CD4-positive, CD25-positive, alpha-beta regulatory T cell (primary cell): ENCODE results near the gene GFM2. TPM values are rescaled to one million over a fixed set of nuclear protein-coding genes. Genes with fewer than 3 reads are reported as not detected.
"Not testable (repeated sequence)": the region's sequence is repeated elsewhere in the genome, so short reads cannot be mapped to it uniquely, and the experiment has no call there.

ENCODE experiments used
- ATAC-seq, 2 donors: fragments of 150-1000 bp; cut with Tn5 transposase; one replicate each; pipeline ENCODE4 v1.10.0; 2021; ENCODE audit warnings: low read depth in 2 of 2, moderate number of reproducible peaks in 2 of 2, moderate library complexity in 1 of 2
- DNase-seq, 3 donors: peaks; one replicate each; pipeline versions ENCODE4 v3.0.0 to v3.0.0-alpha.2; 2012 to 2022; ENCODE audit warnings: mixed read lengths in 1 of 3
- H3K27ac ChIP-seq: one replicate; pipeline ENCODE4 v1.7.0; 2013; ENCODE audit warnings: mild to moderate bottlenecking, low read length; ENCODE audit not compliant: insufficient read depth, poor library complexity, severe bottlenecking
- H3K27me3 ChIP-seq: one replicate; pipeline ENCODE4 v1.7.0; 2013; ENCODE audit warnings: low read length; ENCODE audit not compliant: control insufficient read depth, insufficient read depth
- H3K36me3 ChIP-seq: one replicate; pipeline ENCODE4 v1.7.0; 2013; ENCODE audit warnings: mild to moderate bottlenecking, low read length, moderate library complexity; ENCODE audit not compliant: control insufficient read depth, insufficient read depth
- H3K4me1 ChIP-seq: 2 replicates; pipeline ENCODE4 v1.7.0; 2013; ENCODE audit warnings: mild to moderate bottlenecking, low read length; ENCODE audit not compliant: insufficient read depth, control insufficient read depth, poor library complexity, severe bottlenecking
- H3K4me3 ChIP-seq: one replicate; pipeline ENCODE4 v1.7.0; 2013; ENCODE audit warnings: low read depth, mild to moderate bottlenecking, low read length, moderate library complexity
- H3K9me3 ChIP-seq, 2 experiments: 1 replicate in 1 of 2; 2 replicates in 1 of 2; pipeline ENCODE4 v1.7.0; 2013; ENCODE audit warnings: low read length in 2 of 2, mild to moderate bottlenecking in 1 of 2, moderate library complexity in 1 of 2; ENCODE audit not compliant: control insufficient read depth in 2 of 2
- H3K27ac Mint-ChIP-seq, 3 donors: one replicate each; pipeline ENCODE4 v1.8.0; 2020 to 2022; ENCODE audit warnings: mild to moderate bottlenecking in 3 of 3, mixed read lengths in 3 of 3, moderate library complexity in 2 of 3
- H3K27me3 Mint-ChIP-seq: one replicate; pipeline ENCODE4 v1.8.0; 2022; ENCODE audit warnings: mild to moderate bottlenecking, mixed read lengths
- H3K36me3 Mint-ChIP-seq: one replicate; pipeline ENCODE4 v1.8.0; 2020; ENCODE audit warnings: mixed read lengths
- H3K4me1 Mint-ChIP-seq, 4 donors: one replicate each; pipeline ENCODE4 v1.8.0; 2020 to 2022; ENCODE audit warnings: mixed read lengths in 4 of 4, mild to moderate bottlenecking in 1 of 4
- H3K4me3 Mint-ChIP-seq, 4 donors: one replicate each; pipeline ENCODE4 v1.8.0; 2020 to 2022; ENCODE audit warnings: mild to moderate bottlenecking in 4 of 4, mixed read lengths in 4 of 4, moderate library complexity in 3 of 4
- H3K9me3 Mint-ChIP-seq, 7 donors: one replicate each; pipeline ENCODE4 v1.8.0; 2020 to 2022; ENCODE audit warnings: mixed read lengths in 7 of 7, mild to moderate bottlenecking in 3 of 7, moderate library complexity in 2 of 7
- polyA plus RNA-seq, 4 donors: library from polyadenylated mRNA; unstranded; fragments of 300-500 nt; fragmentation: Illumina TruSeq; gene quantifications; one replicate each; pipeline ENCODE4 v1.2.3, GENCODE V29; 2021
- total RNA-seq: library from RNA; stranded (reverse); gene quantifications from one replicate; pipeline ENCODE4 v1.2.3, GENCODE V29; 2022

The GFM2 gene
- total and polyA plus RNA-seq, 5 donors from 2014 or later, result 6.9 to 20.1 (median 10.0) TPM

GRCh38 chr5:74678123-74678522, 88.8 kb downstream of the GFM2 start:
- not testable (repeated sequence) for H3K9me3 ChIP-seq, H3K36me3 Mint-ChIP-seq, H3K4me3 Mint-ChIP-seq, H3K4me1 Mint-ChIP-seq, H3K36me3 ChIP-seq, ATAC-seq, H3K9me3 Mint-ChIP-seq, H3K4me1 ChIP-seq, H3K4me3 ChIP-seq, DNase-seq, H3K27ac Mint-ChIP-seq, H3K27ac ChIP-seq
- peaks cover 53% of the 10 kb centered on the region for H3K27me3 Mint-ChIP-seq
- peaks cover 12% of the 10 kb centered on the region for H3K27me3 ChIP-seq

DNA sequence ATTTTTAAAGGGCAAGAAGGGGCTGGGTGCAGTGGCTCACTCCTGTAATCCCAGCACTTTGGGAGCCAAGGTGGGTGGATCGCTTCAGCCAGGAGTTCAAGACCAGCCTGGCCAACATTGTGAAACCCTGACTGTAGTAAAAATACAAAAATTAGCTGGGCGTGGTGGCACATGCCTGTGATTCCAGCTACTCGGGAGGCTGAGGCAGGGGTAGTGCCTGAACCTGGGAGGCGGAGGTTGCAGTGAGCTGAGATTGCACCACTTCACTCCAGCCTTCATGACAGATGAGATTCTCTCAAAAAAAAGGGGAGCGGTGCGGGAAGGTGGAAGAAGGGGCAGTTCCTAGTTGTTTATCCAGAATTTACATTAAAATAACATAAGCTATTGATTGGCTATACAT, 90.5 kb downstream of the GFM2 start:
- H3K4me1 ChIP-seq, H3K4me3 Mint-ChIP-seq, H3K9me3 Mint-ChIP-seq, DNase-seq, H3K4me3 ChIP-seq, H3K4me1 Mint-ChIP-seq, H3K36me3 Mint-ChIP-seq, H3K9me3 ChIP-seq, H3K27ac Mint-ChIP-seq, H3K27ac ChIP-seq, ATAC-seq, H3K36me3 ChIP-seq: not testable (repeated sequence)
- H3K27me3 ChIP-seq, result peaks cover 15% of the 10 kb centered on the region
- H3K27me3 Mint-ChIP-seq, result peaks cover 44% of the 10 kb centered on the region

- peaks cover 0 to 4% (median 0%) of the 10 kb centered on the region in 7 donors for H3K9me3 Mint-ChIP-seq
- peaks cover 26% of the 10 kb centered on the region for H3K27me3 Mint-ChIP-seq
- ATAC-seq (no peak), DNase-seq (peak in 2 of 3 donors; percentile 25 to 38)
- no peaks in the 10 kb centered on the region for H3K9me3 ChIP-seq
- no peaks in the 10 kb centered on the region for H3K36me3 Mint-ChIP-seq
- peaks cover 0 to 2% (median 0%) of the 10 kb centered on the region in 4 donors for H3K4me1 Mint-ChIP-seq
- no peaks in the 10 kb centered on the region for H3K4me1 ChIP-seq
- no peak overlapping the region for H3K4me3 ChIP-seq
- H3K27me3 ChIP-seq, result peaks cover 12% of the 10 kb centered on the region
- H3K36me3 ChIP-seq, result no peaks in the 10 kb centered on the region
- no peak overlapping the region for H3K4me3 Mint-ChIP-seq
- H3K27ac Mint-ChIP-seq, result no peak overlapping the region
- no peak overlapping the region for H3K27ac ChIP-seq
Measured at GRCh38 chr5:74673011-74673790, 93.7 kb downstream of the GFM2 start.

GRCh38 chr5:74672215-74672877, 94.6 kb downstream of the GFM2 start:
- H3K36me3 ChIP-seq, result no peaks in the 10 kb centered on the region
- Mint-ChIP-seq H3K4me3 (no peak overlapping the region), H3K27me3 (peaks cover 25% of the 10 kb centered on the region), H3K36me3 (no peaks in the 10 kb centered on the region), H3K9me3 (peaks cover 0 to 4% (median 0%) of the 10 kb centered on the region in 7 donors), H3K27ac (no peak overlapping the region), H3K4me1 (peaks cover 0 to 2% (median 0%) of the 10 kb centered on the region in 4 donors)
- ATAC-seq, result no peak
- no peaks in the 10 kb centered on the region for H3K9me3 ChIP-seq
- H3K4me1 ChIP-seq, result no peaks in the 10 kb centered on the region
- no peak overlapping the region for H3K4me3 ChIP-seq
- no peak overlapping the region for H3K27ac ChIP-seq
- DNase-seq, result no peak
- peaks cover 15% of the 10 kb centered on the region for H3K27me3 ChIP-seq

Other genes with a start within 250 kb of the GFM2 start
- 6.8 TPM for gene ENC1, start 126.4 kb downstream of the GFM2 start, total RNA-seq
- gene ENC1, start 126.4 kb downstream of the GFM2 start, polyA plus RNA-seq, result under 1 TPM in 3 of 4 donors, not detected in 1; 0.10 to 0.69 (median 0.26) TPM
- gene HEXB, start 81.9 kb downstream of the GFM2 start, total RNA-seq, result 41.9 TPM
- 100 to 1,000 TPM; 102 to 128 (median 120) TPM for gene HEXB, start 81.9 kb downstream of the GFM2 start, polyA plus RNA-seq
- 86.2 TPM for gene NSA2, start 132 bp upstream of the GFM2 start, total RNA-seq
- 10 to 100 TPM; 50.9 to 67.0 (median 60.1) TPM for gene NSA2, start 132 bp upstream of the GFM2 start, polyA plus RNA-seq
- gene FAM169A, start 99.3 kb upstream of the GFM2 start, total RNA-seq, result 7.4 TPM
- gene FAM169A, start 99.3 kb upstream of the GFM2 start, polyA plus RNA-seq, result 1 to 10 TPM; 2.5 to 6.3 (median 4.5) TPM